Psoas muscle (tissue), 8 donors: ENCODE data around the gene RLN3. TPM values are rescaled to one million over a fixed set of nuclear protein-coding genes. Genes with fewer than 3 reads are reported as not detected.

Experiments
- ATAC-seq, 4 donors: fragments of 200-7000 bp; cut with Tn5 transposase; one replicate each; pipeline ENCODE4 v1.9.1; 2020; ENCODE audit warnings: moderate library complexity in 3 of 4, mild to moderate bottlenecking in 2 of 4
- DNase-seq, 2 donors: peaks; one replicate each; pipeline ENCODE4 v3.0.0-alpha.2; 2020
- H3K27ac ChIP-seq: fragments of 200-600 bp; one replicate; pipeline ENCODE4 v1.8.0; 2022
- H3K27me3 ChIP-seq, 3 donors: fragments of 200-600 bp in 1 of 3; one replicate each; pipeline versions ENCODE4 v1.6.1 to v1.8.0; 2013 to 2022; ENCODE audit warnings: low read length in 2 of 3, mild to moderate bottlenecking in 2 of 3, moderate library complexity in 1 of 3; ENCODE audit not compliant: insufficient read depth in 3 of 3
- H3K36me3 ChIP-seq, 2 donors: fragments of 200-600 bp in 1 of 2; one replicate each; pipeline versions ENCODE4 v1.6.1 to v1.8.0; 2013 to 2022; ENCODE audit warnings: low read depth in 1 of 2, mild to moderate bottlenecking in 1 of 2, moderate library complexity in 1 of 2; ENCODE audit not compliant: insufficient read depth in 1 of 2
- H3K4me1 ChIP-seq: fragments of 200-600 bp; one replicate; pipeline ENCODE4 v1.8.0; 2022
- H3K4me3 ChIP-seq: fragments of 200-600 bp; one replicate; pipeline ENCODE4 v1.8.0; 2022; ENCODE audit warnings: mild to moderate bottlenecking
- H3K9me3 ChIP-seq: fragments of 200-600 bp; one replicate; pipeline ENCODE4 v1.8.0; 2022
- WGBS, 3 donors: extraction: QIAGEN DNeasy Blood & Tissue Kit; methylation state at CpG; one replicate each; pipeline versions ENCODE4 v1.1.6 to v1.1.7; 2013; 5-methylcytosine and 5-hydroxymethylcytosine counted together
- intact Hi-C, 2 donors: fragments of 100-400 bp; cut with DNase I; formaldehyde crosslinking; loops; one replicate each; pipeline versions ENCODE4 v1.11.0 to v1.14.2; 2022
- long read RNA-seq, 2 donors: library from polyadenylated mRNA; unstranded; transcript quantifications; one replicate each; pipeline ENCODE4 v2.0.0, GENCODE V29; 2021
- polyA plus RNA-seq, 3 donors: library from polyadenylated mRNA; stranded (reverse); fragments of 200-250 nt; gene quantifications; one replicate each; pipeline ENCODE4 v1.2.3, GENCODE V29; 2013
- total RNA-seq, 4 donors: library from RNA; stranded (reverse); fragmentation: NEBNext Ultra II Directional in 2 of 4; extraction: Animal tissue kit (Norgen Biotek cat#: 25700) in 2 of 4; gene quantifications; one replicate each; pipeline versions ENCODE4 v1.2.1 to v1.2.4, GENCODE V29; 2021 to 2023
- TF ChIP-seq, protein P1 (sequence below): fragments of 200-600 bp; IDR thresholded peaks from one replicate; pipeline ENCODE4 v1.8.0; 2022; ENCODE audit warnings: antibody characterized with exemption
- donor health status: healthy with polysubstance abuse.
- donor health status: DM: no; HTN: no; CAD: no; lungs with moderate emphysema.
- donor health status: Bipolar disorder and iron deficiency.
- donor health status: healthy.
- donor health status: DM: yes; HTN: yes; CAD: no.
- donor health status: DM: no; HTN: no; CAD: no.
- donor health status: DM: no; HTN: no; CAD: no.
- donor health status: DM: yes; HTN: yes; CAD: no.

RLN3 gene, protein sequence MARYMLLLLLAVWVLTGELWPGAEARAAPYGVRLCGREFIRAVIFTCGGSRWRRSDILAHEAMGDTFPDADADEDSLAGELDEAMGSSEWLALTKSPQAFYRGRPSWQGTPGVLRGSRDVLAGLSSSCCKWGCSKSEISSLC
- total RNA-seq (not detected), polyA plus RNA-seq (not detected)
- long read RNA-seq, donor 1 = 0 reads
- long read RNA-seq, donor 2 = 0 reads

DNA sequence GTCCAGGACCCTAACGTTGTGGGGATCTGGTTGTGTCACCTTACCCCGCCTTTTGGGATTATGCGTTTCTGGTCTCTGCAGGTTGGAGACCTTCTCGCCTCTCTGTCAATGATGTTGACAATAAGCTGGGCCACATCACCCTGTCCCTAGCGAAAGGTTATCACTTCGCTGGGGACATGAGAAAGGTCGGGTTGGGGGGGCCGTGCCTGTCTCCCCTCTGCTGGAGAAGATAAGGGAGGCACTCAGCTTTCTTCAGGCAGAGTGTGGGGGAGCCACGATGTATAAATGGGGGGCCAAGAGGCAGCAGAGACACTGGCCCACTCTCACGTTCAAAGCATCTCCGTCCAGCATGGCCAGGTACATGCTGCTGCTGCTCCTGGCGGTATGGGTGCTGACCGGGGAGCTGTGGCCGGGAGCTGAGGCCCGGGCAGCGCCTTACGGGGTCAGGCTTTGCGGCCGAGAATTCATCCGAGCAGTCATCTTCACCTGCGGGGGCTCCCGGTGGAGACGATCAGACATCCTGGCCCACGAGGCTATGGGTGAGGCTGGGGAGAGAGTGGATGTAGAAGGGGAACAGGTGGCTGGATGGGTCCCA lies at the start of gene RLN3:
TSS of gene RLN3 (plus strand) at position 293 of the 595 bp plus-strand sequence. CDS start at position 350, 57 bp downstream.
- intact Hi-C loops = no loop called here

DNA sequence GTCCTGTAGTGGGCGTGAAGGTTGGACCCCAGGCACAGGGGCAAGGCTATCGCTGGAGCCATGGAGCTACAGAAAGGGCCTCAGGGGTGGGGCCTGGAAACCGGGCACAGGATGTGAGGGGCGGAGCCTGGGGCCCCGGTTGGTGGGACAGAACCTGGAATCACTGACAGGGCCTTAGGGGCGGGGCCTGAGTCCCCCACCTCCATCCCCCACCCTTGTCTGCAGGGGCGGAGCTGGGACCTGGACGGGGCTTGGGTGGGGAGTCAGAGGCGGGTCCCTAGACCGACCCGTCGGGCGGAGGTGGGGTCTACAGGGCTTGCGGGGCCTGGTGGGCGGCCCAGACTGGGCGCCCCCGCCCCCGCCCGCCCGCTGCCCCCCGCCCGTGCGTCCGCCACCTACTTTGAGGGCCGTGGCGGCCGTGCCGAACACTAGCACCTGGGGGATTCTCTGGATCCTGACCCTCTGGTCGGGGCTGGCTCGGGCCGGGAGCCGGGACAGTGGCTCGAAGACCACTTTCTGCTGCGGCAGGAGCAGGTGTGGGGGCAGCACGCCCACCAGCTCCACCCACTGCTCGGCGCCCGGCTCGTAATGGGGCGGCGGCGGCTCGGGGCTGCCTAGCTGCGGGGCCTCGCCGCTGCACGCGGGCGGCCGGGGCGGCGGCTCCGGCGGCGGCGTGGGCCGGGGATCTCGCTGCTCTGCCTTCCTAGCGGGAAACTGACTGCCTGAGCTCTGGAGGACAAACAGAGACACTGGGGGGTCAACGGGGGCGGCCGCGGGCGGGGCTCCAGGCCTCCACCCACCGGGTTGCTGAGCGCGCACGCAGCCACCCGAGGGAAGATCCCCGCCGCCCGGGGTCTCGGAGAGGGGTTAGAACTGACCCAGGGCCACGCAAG lies 49.4 kb upstream of the RLN3 start:
- TF ChIP-seq, protein P1, sequence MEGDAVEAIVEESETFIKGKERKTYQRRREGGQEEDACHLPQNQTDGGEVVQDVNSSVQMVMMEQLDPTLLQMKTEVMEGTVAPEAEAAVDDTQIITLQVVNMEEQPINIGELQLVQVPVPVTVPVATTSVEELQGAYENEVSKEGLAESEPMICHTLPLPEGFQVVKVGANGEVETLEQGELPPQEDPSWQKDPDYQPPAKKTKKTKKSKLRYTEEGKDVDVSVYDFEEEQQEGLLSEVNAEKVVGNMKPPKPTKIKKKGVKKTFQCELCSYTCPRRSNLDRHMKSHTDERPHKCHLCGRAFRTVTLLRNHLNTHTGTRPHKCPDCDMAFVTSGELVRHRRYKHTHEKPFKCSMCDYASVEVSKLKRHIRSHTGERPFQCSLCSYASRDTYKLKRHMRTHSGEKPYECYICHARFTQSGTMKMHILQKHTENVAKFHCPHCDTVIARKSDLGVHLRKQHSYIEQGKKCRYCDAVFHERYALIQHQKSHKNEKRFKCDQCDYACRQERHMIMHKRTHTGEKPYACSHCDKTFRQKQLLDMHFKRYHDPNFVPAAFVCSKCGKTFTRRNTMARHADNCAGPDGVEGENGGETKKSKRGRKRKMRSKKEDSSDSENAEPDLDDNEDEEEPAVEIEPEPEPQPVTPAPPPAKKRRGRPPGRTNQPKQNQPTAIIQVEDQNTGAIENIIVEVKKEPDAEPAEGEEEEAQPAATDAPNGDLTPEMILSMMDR = no peak
- ATAC-seq (peak; percentile 36 to 58 (median 50)), DNase-seq (peak; percentile 83 to 86)
- H3K27ac ChIP-seq = peak overlapping the region; percentile 61
- no peaks in the 10 kb centered on the region for H3K27me3 ChIP-seq
- peaks cover 31% of the 10 kb centered on the region for H3K4me1 ChIP-seq
- no peaks in the 10 kb centered on the region for H3K9me3 ChIP-seq
- H3K4me3 ChIP-seq = peak overlapping the region; percentile 61
- intact Hi-C loops = no loop called here
- H3K36me3 ChIP-seq = peaks cover 0 to 8% of the 10 kb centered on the region in 2 donors
- WGBS, 3 donors = 29 to 37% (median 29%) methylated on average over 39 to 74 of the region's 74 CpGs

More for the DNA sequence above, at the start of gene RLN3:
- H3K4me3 ChIP-seq = no peak within 1 kb of the TSS
- no peak within 1 kb of the TSS for H3K27ac ChIP-seq
- WGBS, 3 donors = 70 to 73% (median 72%) methylated on average over 24 of the region's 24 CpGs
- H3K4me1 ChIP-seq = no peaks in the 10 kb centered on the region
- no peaks in the 10 kb centered on the region for H3K9me3 ChIP-seq
- H3K36me3 ChIP-seq = no peaks in the 10 kb centered on the region
- TF ChIP-seq, protein P1 = no peak
- no peaks in the 10 kb centered on the region for H3K27me3 ChIP-seq
- ATAC-seq = no peak
- DNase-seq = no peak

DNA sequence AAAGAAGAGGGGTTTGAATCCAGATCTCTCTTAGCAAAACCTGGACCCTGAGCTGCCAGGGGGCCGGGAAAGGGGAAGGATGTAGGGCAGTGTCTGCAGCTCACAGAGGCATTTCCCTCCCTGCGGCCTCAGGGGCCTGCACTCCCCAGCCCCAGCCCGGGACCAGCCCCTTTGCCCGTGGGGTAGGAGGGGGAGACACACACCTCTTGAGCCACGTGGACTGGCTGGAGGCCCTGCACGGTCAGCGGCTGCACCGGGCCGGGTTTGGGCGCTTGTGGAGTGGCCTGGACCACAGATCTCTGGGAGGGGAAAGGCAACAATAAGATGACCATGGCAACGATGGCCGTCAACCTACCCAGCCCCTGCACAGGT lies 48.7 kb upstream of the RLN3 start:
- ATAC-seq (no peak), DNase-seq (no peak)
- H3K9me3 ChIP-seq = no peaks in the 10 kb centered on the region
- intact Hi-C loops = no loop called here
- peaks cover 31% of the 10 kb centered on the region for H3K4me1 ChIP-seq
- no peaks in the 10 kb centered on the region for H3K27me3 ChIP-seq
- 24 to 41% (median 35%) methylated on average over 12 of the region's 12 CpGs for WGBS, 3 donors
- H3K36me3 ChIP-seq = peaks cover 0 to 8% of the 10 kb centered on the region in 2 donors
- TF ChIP-seq, protein P1 = no peak
- peak overlapping the region; percentile 61 for H3K4me3 ChIP-seq
- H3K27ac ChIP-seq = peak overlapping the region; percentile 61

DNA sequence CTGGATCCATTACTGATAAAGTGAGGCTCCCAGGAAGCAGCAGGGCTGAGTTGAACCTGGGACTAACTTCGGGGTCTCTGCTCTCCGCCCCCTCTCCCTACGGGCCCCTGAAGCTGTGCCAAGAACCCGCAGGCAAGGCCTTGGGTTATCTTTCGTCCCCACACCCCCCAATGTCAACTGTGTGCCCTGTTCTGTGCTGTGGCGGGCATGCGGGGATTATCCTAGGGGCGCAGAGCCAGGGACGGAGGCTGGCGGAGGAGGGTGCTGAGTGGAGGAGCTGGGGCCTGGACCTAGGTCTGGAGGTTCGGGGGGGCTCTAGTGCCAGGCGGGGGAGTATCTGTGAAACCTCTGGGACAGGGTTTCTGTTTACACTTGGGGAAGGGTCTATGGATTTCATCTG lies 48.3 kb upstream of the RLN3 start:
- DNase-seq = no peak
- H3K4me3 ChIP-seq = peak overlapping the region; percentile 61
- no peaks in the 10 kb centered on the region for H3K9me3 ChIP-seq
- ATAC-seq = no peak
- TF ChIP-seq, protein P1 = no peak
- intact Hi-C loops = no loop called here
- 56 to 69% (median 64%) methylated on average over 12 of the region's 12 CpGs for WGBS, 3 donors
- peaks cover 31% of the 10 kb centered on the region for H3K4me1 ChIP-seq
- no peak overlapping the region for H3K27ac ChIP-seq
- H3K36me3 ChIP-seq = peaks cover 0 to 8% of the 10 kb centered on the region in 2 donors
- H3K27me3 ChIP-seq = no peaks in the 10 kb centered on the region
